ENCODE results near the gene PARD3B. TPM values are rescaled to one million over a fixed set of nuclear protein-coding genes. Genes with fewer than 3 reads are reported as not detected.

The PARD3B gene
- total and polyA plus RNA-seq, 2 donors from 2014 or later: 5.3 to 29.6 TPM

DNA sequence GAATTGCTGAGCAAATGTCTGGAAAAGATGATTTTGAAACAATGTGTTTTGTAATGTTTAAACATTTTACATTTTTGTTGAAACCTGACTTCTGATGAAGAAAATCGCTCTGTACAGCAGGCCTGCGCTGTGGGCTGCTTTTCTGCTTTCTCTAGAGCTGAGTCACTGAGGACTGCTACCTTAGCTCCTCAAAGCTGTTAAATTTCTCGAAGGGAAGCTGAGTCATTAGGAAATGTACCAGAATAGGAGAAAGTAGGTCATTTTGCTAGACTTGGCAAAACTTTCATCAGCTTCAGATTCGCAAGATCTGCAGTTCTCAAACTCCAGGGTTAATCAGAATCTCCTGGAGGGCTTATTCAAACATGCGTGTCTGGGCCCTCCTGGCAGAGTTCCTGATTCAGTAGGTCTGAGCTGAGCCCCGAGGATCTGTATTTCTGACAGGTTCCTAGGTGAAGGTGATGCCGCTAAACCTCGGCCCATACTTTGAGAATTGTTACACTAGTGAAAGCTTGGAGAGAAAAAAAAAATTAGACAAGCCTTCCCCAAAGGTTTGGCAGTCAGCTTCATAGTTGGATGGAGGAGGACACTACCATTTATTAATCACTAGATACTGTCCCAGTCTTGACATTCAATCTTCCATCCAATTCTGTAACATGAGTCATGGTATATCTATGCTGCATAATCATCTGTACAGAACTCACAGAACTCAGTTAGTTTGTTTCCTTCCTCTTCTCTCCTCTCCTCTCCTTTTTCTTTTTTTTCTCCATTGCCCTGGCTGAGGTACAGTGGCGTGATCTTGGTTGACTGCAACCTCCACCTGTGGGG lies 297.6 kb downstream of the PARD3B start:
- peak; percentile 66 for FAIRE-seq
- TF ChIP-seq, protein P1, sequence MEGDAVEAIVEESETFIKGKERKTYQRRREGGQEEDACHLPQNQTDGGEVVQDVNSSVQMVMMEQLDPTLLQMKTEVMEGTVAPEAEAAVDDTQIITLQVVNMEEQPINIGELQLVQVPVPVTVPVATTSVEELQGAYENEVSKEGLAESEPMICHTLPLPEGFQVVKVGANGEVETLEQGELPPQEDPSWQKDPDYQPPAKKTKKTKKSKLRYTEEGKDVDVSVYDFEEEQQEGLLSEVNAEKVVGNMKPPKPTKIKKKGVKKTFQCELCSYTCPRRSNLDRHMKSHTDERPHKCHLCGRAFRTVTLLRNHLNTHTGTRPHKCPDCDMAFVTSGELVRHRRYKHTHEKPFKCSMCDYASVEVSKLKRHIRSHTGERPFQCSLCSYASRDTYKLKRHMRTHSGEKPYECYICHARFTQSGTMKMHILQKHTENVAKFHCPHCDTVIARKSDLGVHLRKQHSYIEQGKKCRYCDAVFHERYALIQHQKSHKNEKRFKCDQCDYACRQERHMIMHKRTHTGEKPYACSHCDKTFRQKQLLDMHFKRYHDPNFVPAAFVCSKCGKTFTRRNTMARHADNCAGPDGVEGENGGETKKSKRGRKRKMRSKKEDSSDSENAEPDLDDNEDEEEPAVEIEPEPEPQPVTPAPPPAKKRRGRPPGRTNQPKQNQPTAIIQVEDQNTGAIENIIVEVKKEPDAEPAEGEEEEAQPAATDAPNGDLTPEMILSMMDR (IDR thresholded peaks at IDR 0.05; ENCODE audit: borderline replicate concordance, extremely low read depth, insufficient read depth): no peak
- peak overlapping the region in 2 of 3 donors; percentile 23 to 40 for H3K4me3 ChIP-seq (ENCODE audit: low read length in 3 of 3)
- peak overlapping the region in 1 of 3 donors; percentile 47 for H3K9ac ChIP-seq (ENCODE audit: low read length in 3 of 3)
- no peaks in the 10 kb centered on the region for H3K9me3 ChIP-seq (ENCODE audit: control insufficient read depth in 2 of 3, insufficient read depth in 1 of 3, low read length in 3 of 3)
- H3K36me3 ChIP-seq (ENCODE audit: control insufficient read depth in 2 of 3, insufficient read depth in 3 of 3, low read length in 3 of 3): no peaks in the 10 kb centered on the region
- H3K27ac ChIP-seq (ENCODE audit: low read depth in 2 of 2, low read length in 2 of 2): peak overlapping the region; percentile 8 to 48
- intact Hi-C loops (cut with DNase I): no loop called here
- DNase-seq: no peak
- H3K27me3 ChIP-seq (ENCODE audit: control insufficient read depth, insufficient read depth, low read length): no peaks in the 10 kb centered on the region
- peaks cover 0 to 2% (median 0%) of the 10 kb centered on the region in 3 donors for H3K4me1 ChIP-seq (ENCODE audit: control insufficient read depth in 2 of 3, insufficient read depth in 2 of 3, low read depth in 1 of 3, low read length in 3 of 3)

DNA sequence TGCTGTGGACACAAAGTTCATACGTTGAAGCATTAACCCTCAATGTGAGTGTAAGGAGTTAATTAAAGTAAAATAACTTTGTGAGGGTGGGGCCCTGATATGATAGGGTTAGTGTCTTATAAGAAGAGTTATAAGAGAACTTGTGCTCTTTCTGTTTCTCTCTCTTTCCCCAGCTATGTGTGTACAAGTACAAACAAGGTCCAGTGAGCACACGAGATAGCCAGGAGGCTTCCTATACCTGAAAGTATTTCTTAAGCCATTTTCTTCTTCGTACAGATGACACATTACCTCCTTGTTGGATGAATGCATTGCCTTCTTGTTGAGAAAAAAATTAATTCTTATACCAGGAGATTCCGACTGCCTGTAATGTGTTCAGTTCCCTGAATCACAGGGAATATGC lies 301.2 kb downstream of the PARD3B start:
- no peaks in the 10 kb centered on the region for H3K9me3 ChIP-seq (ENCODE audit: control insufficient read depth in 2 of 3, insufficient read depth in 1 of 3, low read length in 3 of 3)
- no peak overlapping the region for H3K9ac ChIP-seq (ENCODE audit: low read length in 3 of 3)
- no peaks in the 10 kb centered on the region for H3K27me3 ChIP-seq (ENCODE audit: control insufficient read depth, insufficient read depth, low read length)
- DNase-seq: no peak
- H3K36me3 ChIP-seq (ENCODE audit: control insufficient read depth in 2 of 3, insufficient read depth in 3 of 3, low read length in 3 of 3): no peaks in the 10 kb centered on the region
- no peak overlapping the region for H3K27ac ChIP-seq (ENCODE audit: low read depth in 2 of 2, low read length in 2 of 2)
- intact Hi-C loops (cut with DNase I): no loop called here
- H3K4me3 ChIP-seq (ENCODE audit: low read length in 3 of 3): no peak overlapping the region
- FAIRE-seq: no peak
- H3K4me1 ChIP-seq (ENCODE audit: control insufficient read depth in 2 of 3, insufficient read depth in 2 of 3, low read depth in 1 of 3, low read length in 3 of 3): peaks cover 0 to 2% (median 0%) of the 10 kb centered on the region in 3 donors
- TF ChIP-seq, protein P1 (IDR thresholded peaks at IDR 0.05; ENCODE audit: borderline replicate concordance, extremely low read depth, insufficient read depth): no peak

DNA sequence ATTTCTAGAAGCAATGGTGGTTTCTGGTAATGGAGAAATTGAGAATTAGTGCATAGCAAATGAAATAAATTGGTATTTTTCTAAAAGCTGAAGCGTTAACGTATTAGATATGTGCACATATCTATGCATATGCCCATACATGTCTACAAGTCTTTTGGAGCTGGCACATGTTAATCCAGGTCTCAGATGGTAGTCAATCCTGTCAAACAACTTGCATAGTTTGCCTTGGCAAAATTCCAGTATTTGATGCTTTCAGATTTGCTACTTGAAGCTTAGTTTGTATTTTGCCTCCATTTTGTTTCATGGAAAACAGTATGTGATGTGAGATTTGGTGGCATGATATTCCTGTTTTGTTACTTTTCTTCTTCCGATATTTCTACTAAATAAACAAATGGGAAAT lies 304.6 kb downstream of the PARD3B start:
- DNase-seq: peak in 2 of 5 donors; percentile 41 to 59
- no peak overlapping the region for H3K4me3 ChIP-seq (ENCODE audit: low read length in 3 of 3)
- H3K9ac ChIP-seq (ENCODE audit: low read length in 3 of 3): no peak overlapping the region
- no peak overlapping the region for H3K27ac ChIP-seq (ENCODE audit: low read depth in 2 of 2, low read length in 2 of 2)
- no peaks in the 10 kb centered on the region for H3K27me3 ChIP-seq (ENCODE audit: control insufficient read depth, insufficient read depth, low read length)
- no peaks in the 10 kb centered on the region for H3K9me3 ChIP-seq (ENCODE audit: control insufficient read depth in 2 of 3, insufficient read depth in 1 of 3, low read length in 3 of 3)
- H3K4me1 ChIP-seq (ENCODE audit: control insufficient read depth in 2 of 3, insufficient read depth in 2 of 3, low read depth in 1 of 3, low read length in 3 of 3): no peaks in the 10 kb centered on the region
- TF ChIP-seq, protein P1 (IDR thresholded peaks at IDR 0.05; ENCODE audit: borderline replicate concordance, extremely low read depth, insufficient read depth): no peak
- FAIRE-seq: no peak
- intact Hi-C loops (cut with DNase I): no loop called here
- no peaks in the 10 kb centered on the region for H3K36me3 ChIP-seq (ENCODE audit: control insufficient read depth in 2 of 3, insufficient read depth in 3 of 3, low read length in 3 of 3)
